Measurements from ENCODE around the gene TMEM158. TPM values are rescaled to one million over a fixed set of nuclear protein-coding genes. Genes with fewer than 3 reads are reported as not detected.

TMEM158 gene
- total RNA-seq, 1 donor from 2014 or later = 14.1 TPM

DNA sequence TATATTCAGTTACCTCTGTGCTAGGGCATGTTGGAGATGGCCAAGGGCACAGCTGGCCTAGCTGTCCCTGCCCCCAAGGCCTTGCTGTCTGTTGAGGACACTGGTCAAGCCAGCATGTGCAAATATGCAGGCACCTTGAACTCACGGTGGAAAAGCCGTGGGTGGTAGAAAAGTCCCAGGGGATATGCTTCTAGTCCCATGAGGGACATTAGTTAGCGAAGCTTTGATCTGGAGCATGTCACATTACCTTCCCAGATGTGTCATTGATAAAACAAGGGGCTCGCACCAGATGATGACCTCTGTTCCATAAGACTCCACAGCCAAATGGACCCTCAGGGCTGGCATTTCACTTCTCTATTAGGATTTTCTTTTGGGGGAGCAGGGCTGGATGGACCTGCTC lies 14.2 kb upstream of the TMEM158 start:
- H3K27me3 ChIP-seq (ENCODE audit: insufficient read depth, low read length) = no peaks in the 10 kb centered on the region
- no peak overlapping the region for H3K4me2 ChIP-seq (ENCODE audit: low read length)
- no peaks in the 10 kb centered on the region for H3K79me2 ChIP-seq (ENCODE audit: insufficient read depth, low read length)
- H3K27me3 Mint-ChIP-seq (ENCODE audit: low read depth, unreplicated experiment) = peaks cover 17% of the 10 kb centered on the region
- H3K4me3 ChIP-seq (ENCODE audit: insufficient read depth, low read depth, low read length) = no peak overlapping the region
- H3K9ac ChIP-seq (ENCODE audit: low read length) = no peak overlapping the region
- H3K4me1 Mint-ChIP-seq (ENCODE audit: low read depth, unreplicated experiment) = no peaks in the 10 kb centered on the region
- no peak overlapping the region for H3K27ac ChIP-seq (ENCODE audit: low read depth, low read length)
- no peaks in the 10 kb centered on the region for H3K9me3 ChIP-seq (ENCODE audit: insufficient read depth, low read depth, low read length)
- H3K27ac Mint-ChIP-seq (ENCODE audit: unreplicated experiment) = no peak overlapping the region
- peaks cover 10% of the 10 kb centered on the region for H3K9me3 Mint-ChIP-seq (ENCODE audit: unreplicated experiment)
- DNase-seq (ENCODE audit: low read depth) (no peak), FAIRE-seq (no peak)
- H3K36me3 ChIP-seq (ENCODE audit: insufficient read depth, low read length) = no peaks in the 10 kb centered on the region
- H3K4me3 Mint-ChIP-seq (ENCODE audit: unreplicated experiment) = no peak overlapping the region
- no peak for TF ChIP-seq EZH2 (IDR thresholded peaks at IDR 0.05; ENCODE audit: insufficient read depth, low read length)
- TF ChIP-seq, protein P1, sequence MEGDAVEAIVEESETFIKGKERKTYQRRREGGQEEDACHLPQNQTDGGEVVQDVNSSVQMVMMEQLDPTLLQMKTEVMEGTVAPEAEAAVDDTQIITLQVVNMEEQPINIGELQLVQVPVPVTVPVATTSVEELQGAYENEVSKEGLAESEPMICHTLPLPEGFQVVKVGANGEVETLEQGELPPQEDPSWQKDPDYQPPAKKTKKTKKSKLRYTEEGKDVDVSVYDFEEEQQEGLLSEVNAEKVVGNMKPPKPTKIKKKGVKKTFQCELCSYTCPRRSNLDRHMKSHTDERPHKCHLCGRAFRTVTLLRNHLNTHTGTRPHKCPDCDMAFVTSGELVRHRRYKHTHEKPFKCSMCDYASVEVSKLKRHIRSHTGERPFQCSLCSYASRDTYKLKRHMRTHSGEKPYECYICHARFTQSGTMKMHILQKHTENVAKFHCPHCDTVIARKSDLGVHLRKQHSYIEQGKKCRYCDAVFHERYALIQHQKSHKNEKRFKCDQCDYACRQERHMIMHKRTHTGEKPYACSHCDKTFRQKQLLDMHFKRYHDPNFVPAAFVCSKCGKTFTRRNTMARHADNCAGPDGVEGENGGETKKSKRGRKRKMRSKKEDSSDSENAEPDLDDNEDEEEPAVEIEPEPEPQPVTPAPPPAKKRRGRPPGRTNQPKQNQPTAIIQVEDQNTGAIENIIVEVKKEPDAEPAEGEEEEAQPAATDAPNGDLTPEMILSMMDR (IDR thresholded peaks at IDR 0.05; ENCODE audit: insufficient read depth, low read depth, low read length) = no peak
- no peaks in the 10 kb centered on the region for H3K4me1 ChIP-seq (ENCODE audit: insufficient read depth, low read length)
- H4K20me1 ChIP-seq (ENCODE audit: insufficient read depth, low read length) = no peaks in the 10 kb centered on the region
- no peak overlapping the region for H2AFZ ChIP-seq (ENCODE audit: low read depth, low read length)
- no peaks in the 10 kb centered on the region for H3K36me3 Mint-ChIP-seq (ENCODE audit: low read depth, unreplicated experiment)

DNA sequence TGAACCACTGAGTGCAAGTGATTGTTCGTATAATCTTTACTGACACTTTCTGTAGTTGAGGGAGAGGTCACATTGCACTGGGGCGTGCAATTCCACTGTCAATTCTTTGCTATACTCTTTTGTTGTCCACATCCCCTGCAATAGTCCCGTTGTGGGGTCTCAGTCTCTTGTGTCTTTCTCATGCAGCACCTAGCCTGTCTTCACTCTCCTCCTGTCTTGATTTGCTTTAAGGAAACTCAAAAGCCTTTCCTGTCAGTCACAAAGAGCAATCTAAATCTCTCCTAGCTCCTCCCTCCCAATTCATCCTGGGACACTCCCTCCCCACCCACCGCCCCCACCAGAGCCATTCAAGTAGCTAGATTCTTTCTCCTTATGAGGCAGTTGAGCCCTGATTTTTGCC lies 13.2 kb upstream of the TMEM158 start:
- H3K27me3 ChIP-seq (ENCODE audit: insufficient read depth, low read length) = no peaks in the 10 kb centered on the region
- FAIRE-seq (no peak), DNase-seq (ENCODE audit: low read depth) (no peak)
- Mint-ChIP-seq H3K36me3 (ENCODE audit: low read depth, unreplicated experiment) (no peaks in the 10 kb centered on the region), H3K9me3 (ENCODE audit: unreplicated experiment) (peaks cover 5% of the 10 kb centered on the region), H3K27ac (ENCODE audit: unreplicated experiment) (no peak overlapping the region), H3K27me3 (ENCODE audit: low read depth, unreplicated experiment) (peaks cover 15% of the 10 kb centered on the region), H3K4me1 (ENCODE audit: low read depth, unreplicated experiment) (no peaks in the 10 kb centered on the region), H3K4me3 (ENCODE audit: unreplicated experiment) (no peak overlapping the region)
- no peak overlapping the region for H2AFZ ChIP-seq (ENCODE audit: low read depth, low read length)
- no peak for TF ChIP-seq EZH2 (IDR thresholded peaks at IDR 0.05; ENCODE audit: insufficient read depth, low read length)
- TF ChIP-seq, protein P1 (IDR thresholded peaks at IDR 0.05; ENCODE audit: insufficient read depth, low read depth, low read length) = no peak
- H3K4me2 ChIP-seq (ENCODE audit: low read length) = no peak overlapping the region
- no peaks in the 10 kb centered on the region for H3K9me3 ChIP-seq (ENCODE audit: insufficient read depth, low read depth, low read length)
- no peaks in the 10 kb centered on the region for H4K20me1 ChIP-seq (ENCODE audit: insufficient read depth, low read length)
- no peaks in the 10 kb centered on the region for H3K36me3 ChIP-seq (ENCODE audit: insufficient read depth, low read length)
- no peaks in the 10 kb centered on the region for H3K79me2 ChIP-seq (ENCODE audit: insufficient read depth, low read length)
- no peak overlapping the region for H3K4me3 ChIP-seq (ENCODE audit: insufficient read depth, low read depth, low read length)
- no peak overlapping the region for H3K27ac ChIP-seq (ENCODE audit: low read depth, low read length)
- no peak overlapping the region for H3K9ac ChIP-seq (ENCODE audit: low read length)
- H3K4me1 ChIP-seq (ENCODE audit: insufficient read depth, low read length) = no peaks in the 10 kb centered on the region

DNA sequence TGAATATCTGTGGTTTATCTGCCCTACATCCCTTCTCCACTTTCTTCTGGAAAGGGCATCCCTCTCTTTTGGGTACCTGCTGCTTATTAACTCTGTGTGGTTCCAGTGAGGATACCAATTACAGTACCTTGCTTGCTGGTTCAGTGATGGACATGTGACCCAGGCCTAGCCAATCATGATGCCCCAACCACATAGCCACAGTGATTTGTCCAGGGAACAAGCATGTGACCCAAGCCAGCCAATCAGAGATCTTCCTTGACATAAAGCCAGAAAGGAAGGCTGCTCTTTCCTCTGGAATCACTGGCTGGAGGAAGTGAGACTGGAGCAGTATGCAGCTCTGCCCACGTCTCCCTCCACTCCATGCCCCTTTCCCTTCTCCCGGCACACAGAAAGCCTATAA lies 10.9 kb upstream of the TMEM158 start:
- no peaks in the 10 kb centered on the region for H3K36me3 Mint-ChIP-seq (ENCODE audit: low read depth, unreplicated experiment)
- Histone ChIP-seq H3K27me3 (ENCODE audit: insufficient read depth, low read length) (no peaks in the 10 kb centered on the region), H3K27ac (ENCODE audit: low read depth, low read length) (no peak overlapping the region), H2AFZ (ENCODE audit: low read depth, low read length) (no peak overlapping the region), H3K4me1 (ENCODE audit: insufficient read depth, low read length) (no peaks in the 10 kb centered on the region), H3K36me3 (ENCODE audit: insufficient read depth, low read length) (no peaks in the 10 kb centered on the region), H3K79me2 (ENCODE audit: insufficient read depth, low read length) (no peaks in the 10 kb centered on the region), H3K9me3 (ENCODE audit: insufficient read depth, low read depth, low read length) (no peaks in the 10 kb centered on the region), H3K9ac (ENCODE audit: low read length) (no peak overlapping the region), H3K4me3 (ENCODE audit: insufficient read depth, low read depth, low read length) (no peak overlapping the region), H3K4me2 (ENCODE audit: low read length) (no peak overlapping the region), H4K20me1 (ENCODE audit: insufficient read depth, low read length) (no peaks in the 10 kb centered on the region)
- H3K9me3 Mint-ChIP-seq (ENCODE audit: unreplicated experiment) = peaks cover 5% of the 10 kb centered on the region
- H3K27ac Mint-ChIP-seq (ENCODE audit: unreplicated experiment) = no peak overlapping the region
- TF ChIP-seq, protein P1 (IDR thresholded peaks at IDR 0.05; ENCODE audit: insufficient read depth, low read depth, low read length) = no peak
- no peak for TF ChIP-seq EZH2 (IDR thresholded peaks at IDR 0.05; ENCODE audit: insufficient read depth, low read length)
- no peak overlapping the region for H3K4me3 Mint-ChIP-seq (ENCODE audit: unreplicated experiment)
- peaks cover 21% of the 10 kb centered on the region for H3K27me3 Mint-ChIP-seq (ENCODE audit: low read depth, unreplicated experiment)
- FAIRE-seq (no peak), DNase-seq (ENCODE audit: low read depth) (no peak)
- peaks cover 1% of the 10 kb centered on the region for H3K4me1 Mint-ChIP-seq (ENCODE audit: low read depth, unreplicated experiment)
